T47D (cell line): ENCODE results near the gene CEP104.

Source experiments
- DNase-seq, 2 experiments: peaks; one replicate each; pipeline versions ENCODE4 v3.0.0 to v3.0.0-alpha.2; 2011 to 2012; ENCODE audit warnings: low read depth in 1 of 2, low spot score in 1 of 2
- JUND ChIP-seq: IDR thresholded peaks from 2 replicates; pipeline ENCODE4 v1.6.1; 2012; ENCODE audit warnings: low read depth
- in situ Hi-C: cut with HindIII; loops from 2 replicates; pipeline ENCODE4 v1.10.0; 2016; ENCODE audit warnings: low sequenced_read_pairs, low pct_unique_long_range_greater_than_20kb

The CEP104 gene

GRCh38 chr1:3890389-3891328 lies 33.6 kb upstream of the CEP104 start:
- DNase-seq: no peak
- TF ChIP-seq JUND: no peak
- in situ Hi-C loops: no loop called here

GRCh38 chr1:3889936-3890335 lies 32.9 kb upstream of the CEP104 start:
- in situ Hi-C loops: no loop called here
- no peak for TF ChIP-seq JUND
- DNase-seq: no peak

GRCh38 chr1:3888301-3888700 lies 31.3 kb upstream of the CEP104 start:
- no peak for TF ChIP-seq JUND
- DNase-seq: no peak
- in situ Hi-C loops: no loop called here

GRCh38 chr1:3886691-3887090 lies 29.7 kb upstream of the CEP104 start:
- no peak for TF ChIP-seq JUND
- in situ Hi-C loops: no loop called here
- no peak for DNase-seq

- TF ChIP-seq JUND: no peak
- no peak for DNase-seq
- in situ Hi-C loops: no loop called here
These were observed 29.2 kb upstream of the CEP104 start for GRCh38 chr1:3886106-3886670.

- DNase-seq: no peak
- TF ChIP-seq JUND: no peak
- in situ Hi-C loops: no loop called here
These were observed 28.6 kb upstream of the CEP104 start for GRCh38 chr1:3885611-3886010.

- in situ Hi-C loops: no loop called here
- TF ChIP-seq JUND: no peak
- DNase-seq: no peak
These were observed 28.0 kb upstream of the CEP104 start for GRCh38 chr1:3884966-3885365.

GRCh38 chr1:3883194-3883925 lies 26.3 kb upstream of the CEP104 start:
- in situ Hi-C loops: no loop called here
- no peak for TF ChIP-seq JUND
- DNase-seq: no peak

- no peak for TF ChIP-seq JUND
- in situ Hi-C loops: no loop called here
- no peak for DNase-seq
These were observed 24.1 kb upstream of the CEP104 start for GRCh38 chr1:3881193-3881480.

- in situ Hi-C loops: no loop called here
- no peak for TF ChIP-seq JUND
- DNase-seq: no peak
These were observed 23.6 kb upstream of the CEP104 start for GRCh38 chr1:3880429-3881192.

- no peak for TF ChIP-seq JUND
- DNase-seq: no peak
- in situ Hi-C loops: no loop called here
These were observed 22.9 kb upstream of the CEP104 start for GRCh38 chr1:3879787-3880428.

GRCh38 chr1:3879099-3879498 lies 22.1 kb upstream of the CEP104 start:
- no peak for TF ChIP-seq JUND
- in situ Hi-C loops: no loop called here

GRCh38 chr1:3876716-3877115 lies 19.7 kb upstream of the CEP104 start:
- no peak for TF ChIP-seq JUND
- DNase-seq: no peak
- in situ Hi-C loops: no loop called here

More at GRCh38 chr1:3879099-3879498, 22.1 kb upstream of the CEP104 start:
- DNase-seq: no peak
